ENCODE data around the gene ATP6V1G1. TPM values are rescaled to one million over a fixed set of nuclear protein-coding genes. Genes with fewer than 3 reads are reported as not detected.

The ATP6V1G1 gene
- total RNA-seq, 2 experiments from 2014 or later, result 99.0 to 117 TPM

DNA sequence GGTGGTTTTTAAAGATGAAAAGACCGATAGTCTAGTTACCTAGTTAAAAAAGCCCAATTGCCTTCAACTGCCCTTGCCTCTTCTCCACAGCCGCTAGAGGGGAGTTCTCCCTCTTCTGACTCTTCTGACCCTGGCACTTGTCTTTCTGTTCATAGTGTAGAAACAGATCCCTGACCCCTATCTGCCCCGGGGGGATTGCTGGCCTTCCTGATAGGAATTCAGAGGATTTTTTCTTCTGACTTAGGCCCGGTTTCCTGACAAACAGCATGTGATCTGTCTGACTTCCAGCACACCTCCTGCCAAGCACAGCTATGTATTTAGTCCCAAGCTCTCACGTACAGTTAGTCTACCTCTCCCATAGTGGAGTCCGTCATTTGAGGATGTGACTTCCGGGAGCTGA, 18.5 kb downstream of the ATP6V1G1 start:
- Histone ChIP-seq H3K9me3 (ENCODE audit: low read length) (0 out of 2 replicates have a peak, but pooled peaks cover 8% of the 10 kb centered on the region), H3K4me1 (ENCODE audit: insufficient read depth, low read length, poor library complexity, severe bottlenecking) (peaks cover 76% of the 10 kb centered on the region), H2AFZ (ENCODE audit: low read length) (peak overlapping the region; percentile 96), H3K36me3 (ENCODE audit: insufficient read depth, low read length) (peaks cover 13% of the 10 kb centered on the region), H3K27ac (ENCODE audit: low read depth, low read length, poor library complexity, severe bottlenecking) (peak overlapping the region; percentile 94), H3K4me2 (ENCODE audit: low read length) (peak overlapping the region; percentile 64), H3K9me2 (ENCODE audit: insufficient read depth, low read length) (no peaks in the 10 kb centered on the region), H4K20me1 (ENCODE audit: insufficient read depth, low read length) (no peaks in the 10 kb centered on the region), H3K4me3 (ENCODE audit: low read depth, low read length, poor library complexity, severe bottlenecking) (peak overlapping the region; percentile 40), H3K79me2 (ENCODE audit: insufficient read depth, low read depth, low read length) (peaks cover 9% of the 10 kb centered on the region; the same call in 1 of the 2 replicates)
- ChIA-PET CTCF (ENCODE audit: unreplicated experiment) (interaction anchor here (0.9 to 2.5 kb wide), 2 partner anchors 13 to 14 kb away, joined by 3 to 13 read pairs; no protein-coding TSS in a partner anchor), POLR2A (interaction anchor here (0.6 to 4.9 kb wide), 11 partner anchors 8 to 218 kb away, joined by 3 to 47 read pairs (median 6); partner anchors contain the start of genes AKNA and ATP6V1G1)
- intact Hi-C loops (cut with micrococcal nuclease; ENCODE audit: unreplicated experiment), result loop anchor here (5.0 kb wide), 2 partner anchors 46 to 209 kb away; no protein-coding TSS in a partner anchor
- no TSS peak for BruUV-seq (replicated peaks)
- peak; percentile 66 for DNase-seq (ENCODE audit: low spot score)
- no peak for TF ChIP-seq EZH2phosphoT487 (IDR thresholded peaks at IDR 0.05; ENCODE audit: borderline replicate concordance, low read depth, low read length)
- TF ChIP-seq, protein P1, sequence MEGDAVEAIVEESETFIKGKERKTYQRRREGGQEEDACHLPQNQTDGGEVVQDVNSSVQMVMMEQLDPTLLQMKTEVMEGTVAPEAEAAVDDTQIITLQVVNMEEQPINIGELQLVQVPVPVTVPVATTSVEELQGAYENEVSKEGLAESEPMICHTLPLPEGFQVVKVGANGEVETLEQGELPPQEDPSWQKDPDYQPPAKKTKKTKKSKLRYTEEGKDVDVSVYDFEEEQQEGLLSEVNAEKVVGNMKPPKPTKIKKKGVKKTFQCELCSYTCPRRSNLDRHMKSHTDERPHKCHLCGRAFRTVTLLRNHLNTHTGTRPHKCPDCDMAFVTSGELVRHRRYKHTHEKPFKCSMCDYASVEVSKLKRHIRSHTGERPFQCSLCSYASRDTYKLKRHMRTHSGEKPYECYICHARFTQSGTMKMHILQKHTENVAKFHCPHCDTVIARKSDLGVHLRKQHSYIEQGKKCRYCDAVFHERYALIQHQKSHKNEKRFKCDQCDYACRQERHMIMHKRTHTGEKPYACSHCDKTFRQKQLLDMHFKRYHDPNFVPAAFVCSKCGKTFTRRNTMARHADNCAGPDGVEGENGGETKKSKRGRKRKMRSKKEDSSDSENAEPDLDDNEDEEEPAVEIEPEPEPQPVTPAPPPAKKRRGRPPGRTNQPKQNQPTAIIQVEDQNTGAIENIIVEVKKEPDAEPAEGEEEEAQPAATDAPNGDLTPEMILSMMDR (conservative IDR thresholded peaks at IDR 0.05; ENCODE audit: low read length), result peak; percentile 70

GRCh38 chr9:114606597-114607207, 19.1 kb downstream of the ATP6V1G1 start:
- Histone ChIP-seq H4K20me1 (ENCODE audit: insufficient read depth, low read length) (no peaks in the 10 kb centered on the region), H3K4me1 (ENCODE audit: insufficient read depth, low read length, poor library complexity, severe bottlenecking) (peaks cover 76% of the 10 kb centered on the region), H3K4me3 (ENCODE audit: low read depth, low read length, poor library complexity, severe bottlenecking) (peak overlapping the region; percentile 40), H2AFZ (ENCODE audit: low read length) (peak overlapping the region; percentile 96), H3K36me3 (ENCODE audit: insufficient read depth, low read length) (peaks cover 8% of the 10 kb centered on the region), H3K27ac (ENCODE audit: low read depth, low read length, poor library complexity, severe bottlenecking) (peak overlapping the region; percentile 94), H3K9me2 (ENCODE audit: insufficient read depth, low read length) (no peaks in the 10 kb centered on the region), H3K4me2 (ENCODE audit: low read length) (peak overlapping the region; percentile 64), H3K79me2 (ENCODE audit: insufficient read depth, low read depth, low read length) (peaks cover 11% of the 10 kb centered on the region; the same call in 1 of the 2 replicates), H3K9me3 (ENCODE audit: low read length) (0 out of 2 replicates have a peak, but pooled peaks cover 8% of the 10 kb centered on the region)
- DNase-seq (ENCODE audit: low spot score), result no peak
- POLR2A ChIA-PET, result interaction anchor here (0.6 to 4.9 kb wide), 11 partner anchors 10 to 219 kb away, joined by 3 to 47 read pairs (median 5); partner anchors contain the start of genes AKNA and ATP6V1G1
- intact Hi-C loops (cut with micrococcal nuclease; ENCODE audit: unreplicated experiment), result loop anchor here (5.0 kb wide), 2 partner anchors 46 to 209 kb away; no protein-coding TSS in a partner anchor
- BruUV-seq (replicated peaks), result no TSS peak
- no peak for TF ChIP-seq EZH2phosphoT487 (IDR thresholded peaks at IDR 0.05; ENCODE audit: borderline replicate concordance, low read depth, low read length)
- TF ChIP-seq, protein P1 (conservative IDR thresholded peaks at IDR 0.05; ENCODE audit: low read length), result no peak
- CTCF ChIA-PET (ENCODE audit: unreplicated experiment), result interaction anchor here (2.5 kb wide), 1 partner anchor 15 kb away, joined by 13 read pairs; no protein-coding TSS in a partner anchor

All from OCI-LY7 (cell line).